HG03558 (cell line): ENCODE data around the gene MYH11.
"Not testable (repeated sequence)": the region's sequence is repeated elsewhere in the genome, so short reads cannot be mapped to it uniquely, and the experiment has no call there.

Experiments used
- ATAC-seq: cut with Tn5 transposase; IDR thresholded peaks from one replicate; pipeline ENCODE4 v1.9.1; 2021; ENCODE audit warnings: moderate number of reproducible peaks; ENCODE audit not compliant: unreplicated experiment; ENCODE audit errors: extremely low read depth

Gene MYH11

DNA sequence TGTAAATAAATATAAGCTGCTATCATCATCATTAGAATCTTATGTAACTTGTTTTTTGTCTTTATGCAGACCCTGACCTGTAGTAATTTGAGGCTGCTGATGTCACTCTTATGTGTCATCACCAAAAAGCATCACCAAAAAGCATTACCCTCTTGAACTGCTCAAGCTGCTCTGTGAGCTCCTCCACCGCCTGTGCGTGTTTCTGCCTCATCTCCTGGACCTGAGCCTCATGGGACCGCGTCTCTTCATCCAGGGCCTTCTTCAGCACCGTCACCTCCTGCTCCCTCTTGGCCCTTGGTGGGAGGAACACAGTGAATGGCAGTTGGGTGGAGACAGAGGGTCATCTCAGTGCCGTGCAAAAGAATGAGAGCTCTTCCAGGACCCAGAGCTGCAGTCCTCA lies 124.4 kb downstream of the MYH11 start:
- no peak for ATAC-seq

DNA sequence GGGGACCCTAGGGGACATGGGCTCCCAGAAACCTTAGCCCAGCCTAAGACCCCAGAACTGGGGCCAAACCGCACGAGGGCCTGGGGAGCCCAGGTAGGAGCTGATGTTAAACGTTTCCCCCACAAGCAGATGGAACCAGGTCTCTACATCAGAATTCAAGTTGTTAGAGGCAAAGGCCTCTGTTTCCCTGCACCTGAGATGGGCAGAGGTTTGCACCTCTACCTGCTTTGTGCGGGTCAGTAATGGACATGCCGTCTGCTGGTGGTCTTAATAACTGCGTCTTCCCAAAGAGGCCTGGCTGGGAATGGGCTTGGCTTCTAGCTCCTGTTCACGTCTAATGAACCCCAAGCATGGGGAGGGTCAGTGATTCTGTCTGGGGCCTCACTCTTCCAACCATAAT lies 127.7 kb downstream of the MYH11 start:
- no peak for ATAC-seq

DNA sequence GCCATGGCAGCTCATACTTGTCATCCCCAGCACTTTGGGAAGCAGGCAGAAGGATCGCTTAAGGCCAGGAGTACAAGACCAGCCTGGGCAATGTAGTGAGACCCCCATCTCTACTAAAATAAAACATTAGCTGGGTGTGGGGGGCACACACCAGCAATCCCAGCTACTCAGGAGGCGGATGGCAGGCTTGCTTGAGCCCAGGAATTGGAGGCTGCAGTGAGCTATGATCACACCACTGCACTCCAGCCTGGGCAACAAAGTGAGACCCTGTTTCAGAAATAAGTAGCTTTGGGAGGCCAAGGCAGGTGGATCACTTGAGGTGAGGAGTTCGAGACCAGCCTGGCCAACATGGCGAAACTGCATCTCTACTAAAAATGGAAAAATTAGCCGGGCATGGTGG lies 129.1 kb downstream of the MYH11 start:
- not testable (repeated sequence) for ATAC-seq

GRCh38 chr16:15726715-15727114 lies 130.1 kb downstream of the MYH11 start:
- no peak for ATAC-seq

DNA sequence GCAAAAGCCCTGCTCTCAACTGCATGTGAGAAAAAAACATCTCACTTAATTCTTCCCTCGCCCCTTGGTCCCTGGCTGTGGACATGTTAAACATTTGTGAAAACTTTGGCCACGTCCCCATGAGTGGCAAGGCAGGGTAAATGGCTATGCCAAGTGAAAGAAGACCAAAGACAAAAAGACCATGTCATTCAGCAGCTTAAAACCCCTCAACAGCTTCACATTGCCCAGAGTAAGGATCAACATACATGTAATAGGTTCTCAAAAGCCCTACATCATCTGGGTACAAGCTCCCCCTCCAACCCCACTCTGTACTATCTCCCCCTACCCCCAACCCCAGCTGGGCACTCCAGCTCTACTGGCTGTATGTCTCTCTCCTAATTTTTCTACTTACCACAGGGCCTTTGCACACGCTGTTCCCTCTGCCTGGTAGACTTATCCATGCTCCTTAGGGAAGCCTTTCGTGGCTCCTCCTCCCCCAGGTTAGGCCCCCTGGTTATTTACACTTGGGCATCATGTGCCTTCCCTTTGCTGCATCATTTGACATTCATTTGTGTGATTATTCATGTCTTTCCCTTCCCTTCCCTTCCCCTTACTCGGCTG lies 131.1 kb downstream of the MYH11 start:
- ATAC-seq, result no peak

DNA sequence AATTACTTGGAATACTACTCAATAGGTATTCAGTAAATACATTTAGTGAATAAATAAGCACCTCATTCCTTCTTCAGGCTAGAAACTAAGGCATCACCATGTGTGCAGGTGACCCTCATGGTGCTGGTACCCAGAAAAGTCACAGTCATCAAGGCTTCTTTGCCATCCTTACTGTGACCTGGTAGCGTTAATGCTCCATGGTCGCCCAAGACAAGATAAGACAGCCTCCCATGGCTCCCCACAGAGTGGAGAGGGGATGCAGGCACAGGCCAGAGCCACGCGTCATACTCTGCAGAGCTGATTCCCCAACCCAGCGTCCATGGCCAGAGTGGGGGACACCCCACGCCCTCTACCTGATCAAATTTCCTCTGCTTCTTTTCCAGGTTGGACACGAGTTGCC lies 133.0 kb downstream of the MYH11 start:
- no peak for ATAC-seq

- no peak for ATAC-seq
These were observed 135.8 kb downstream of the MYH11 start for GRCh38 chr16:15721018-15721417.

GRCh38 chr16:15716694-15717447 lies 140.0 kb downstream of the MYH11 start:
- no peak for ATAC-seq

- no peak for ATAC-seq
These were observed 141.6 kb downstream of the MYH11 start for GRCh38 chr16:15715221-15715620.

GRCh38 chr16:15714393-15715172 lies 142.2 kb downstream of the MYH11 start:
- no peak for ATAC-seq

DNA sequence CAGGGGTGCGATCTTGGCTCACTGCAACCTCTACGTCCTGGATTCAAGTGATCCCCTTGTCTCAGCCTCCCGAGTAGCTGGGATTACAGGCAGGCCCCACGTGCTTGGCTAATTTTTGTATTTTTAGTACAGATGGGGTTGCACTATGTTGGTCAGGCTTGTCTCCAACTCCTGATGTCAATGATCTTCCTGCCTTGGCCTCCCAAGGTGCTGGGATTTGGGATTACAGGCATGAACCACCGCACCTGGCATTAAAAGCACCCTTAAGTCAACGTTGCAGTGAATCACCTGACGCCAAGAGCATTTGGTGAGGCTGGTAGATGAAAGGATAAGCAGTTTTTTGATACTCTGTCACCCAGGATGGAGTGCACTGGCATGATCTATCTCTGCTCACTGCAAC lies 147.8 kb downstream of the MYH11 start:
- ATAC-seq, result no peak

DNA sequence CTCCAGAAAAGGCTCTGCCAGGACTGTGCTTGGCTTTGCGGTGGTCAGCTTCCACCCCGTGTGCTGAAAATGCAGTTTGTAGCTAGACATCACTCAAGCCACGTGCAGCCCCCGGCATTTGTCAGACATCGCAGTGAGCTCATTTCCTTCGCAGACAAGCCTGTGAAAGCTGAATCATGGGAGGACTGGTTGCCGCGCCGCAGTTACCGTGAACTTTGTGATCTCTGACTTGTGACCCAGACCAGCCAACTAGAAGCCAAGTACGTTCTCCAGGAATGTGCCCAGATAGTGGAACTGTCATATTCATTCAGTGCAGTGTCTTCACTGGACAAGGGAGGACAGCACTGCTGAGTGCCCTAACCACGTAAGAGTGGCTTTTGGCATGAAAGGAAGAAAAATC lies 148.7 kb downstream of the MYH11 start:
- ATAC-seq, result no peak

DNA sequence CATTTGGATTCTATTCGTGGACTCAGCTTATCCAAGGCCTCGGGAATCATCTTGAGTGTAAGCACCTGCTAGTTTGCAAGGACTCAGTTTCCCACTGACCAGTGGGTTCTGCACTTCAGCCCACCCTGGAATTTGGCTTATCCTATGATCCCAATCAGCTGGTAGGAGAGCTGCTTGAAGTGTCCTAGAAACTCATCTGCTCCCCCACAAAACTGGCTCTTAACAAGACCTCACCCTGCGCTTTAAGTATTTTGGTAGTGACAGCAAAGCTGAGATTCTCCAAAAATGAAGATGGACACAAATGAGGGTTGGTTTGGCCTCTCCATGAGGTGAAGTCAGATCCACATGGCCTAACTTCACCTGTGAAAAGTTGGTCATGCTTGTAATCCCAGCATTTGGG lies 149.5 kb downstream of the MYH11 start:
- no peak for ATAC-seq

- no peak for ATAC-seq
These were observed 151.7 kb downstream of the MYH11 start for GRCh38 chr16:15705064-15705565.

- ATAC-seq, result no peak
These were observed 152.3 kb downstream of the MYH11 start for GRCh38 chr16:15704545-15704987.

DNA sequence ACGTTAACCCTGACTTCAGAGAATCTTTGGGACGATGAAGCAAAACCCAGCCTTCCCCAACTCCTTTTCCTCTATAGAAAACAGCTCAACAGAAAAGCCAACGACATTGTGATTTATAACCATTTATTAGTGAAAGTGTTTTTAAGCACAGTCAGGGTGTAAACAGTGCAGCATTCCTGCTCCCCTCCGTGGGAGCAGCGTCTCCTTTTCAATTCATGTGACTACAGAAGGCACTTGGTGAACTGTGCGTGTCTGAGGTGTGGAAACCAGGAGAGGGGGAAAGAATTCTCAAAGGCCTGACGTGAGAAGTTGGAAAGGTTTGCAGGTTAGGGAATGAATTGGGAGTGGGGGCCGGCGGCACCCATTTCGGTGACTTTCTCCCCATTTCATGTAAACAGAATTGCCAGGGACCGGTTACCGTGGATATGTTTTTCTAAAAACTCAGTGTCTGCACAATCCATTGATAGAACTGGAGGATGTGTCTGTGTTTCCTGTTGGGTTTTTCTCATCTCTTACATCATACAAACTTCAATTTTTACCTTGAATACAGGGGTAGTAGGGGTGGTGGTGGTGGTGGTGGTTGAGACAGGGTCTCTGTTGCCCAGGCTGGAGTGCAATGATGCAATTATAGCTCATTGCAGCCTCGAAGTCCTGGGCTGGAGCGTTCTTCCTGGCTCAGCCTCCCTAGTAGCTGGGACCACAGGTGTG lies 153.6 kb downstream of the MYH11 start:
- no peak for ATAC-seq

DNA sequence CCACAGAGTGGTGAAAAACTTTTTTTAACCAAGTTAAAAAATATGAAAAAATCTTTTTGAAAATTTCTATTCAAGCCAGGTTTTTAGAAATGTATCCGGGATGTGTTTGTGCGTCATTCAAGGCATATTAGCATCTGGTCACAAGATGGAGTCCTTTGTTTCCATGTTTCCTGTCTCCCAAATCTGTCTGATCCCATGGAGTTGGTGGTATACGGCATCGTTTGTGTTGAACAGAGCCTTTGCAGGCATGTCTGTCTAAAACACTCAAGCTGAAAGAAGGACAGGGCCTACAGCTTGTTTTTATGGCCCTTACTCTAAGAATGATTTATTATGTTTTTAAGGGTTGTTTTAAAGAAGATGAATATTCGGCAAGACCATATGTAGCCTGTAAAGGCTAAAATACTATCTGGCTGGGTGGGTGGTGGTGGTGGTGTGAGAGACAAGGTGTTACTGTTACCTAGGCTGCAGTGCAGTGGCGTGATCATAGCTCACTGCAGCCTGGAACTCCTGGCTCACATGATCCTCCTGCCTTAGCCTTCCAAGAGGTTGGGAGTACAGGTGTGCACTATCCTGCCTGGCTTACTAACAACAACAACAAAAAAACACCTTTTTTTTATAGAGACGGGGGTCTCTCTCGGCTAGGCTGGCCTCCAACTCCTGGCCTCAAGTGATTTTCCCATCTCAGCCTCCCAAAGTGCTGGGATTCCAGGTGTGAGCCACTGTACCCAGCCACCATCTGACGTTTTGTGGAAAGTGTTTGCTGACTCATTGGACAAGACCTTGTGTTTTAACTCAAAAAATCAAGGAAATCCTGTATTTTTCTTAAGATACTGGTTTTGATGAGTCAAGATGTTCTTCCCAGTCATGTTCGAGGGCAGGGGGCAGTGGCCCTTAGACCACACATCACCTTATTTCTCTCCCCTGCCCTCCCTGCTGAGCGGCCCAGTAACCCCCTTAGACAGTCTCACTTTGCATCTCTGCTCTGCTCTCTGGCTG lies 154.6 kb downstream of the MYH11 start:
- no peak for ATAC-seq

DNA sequence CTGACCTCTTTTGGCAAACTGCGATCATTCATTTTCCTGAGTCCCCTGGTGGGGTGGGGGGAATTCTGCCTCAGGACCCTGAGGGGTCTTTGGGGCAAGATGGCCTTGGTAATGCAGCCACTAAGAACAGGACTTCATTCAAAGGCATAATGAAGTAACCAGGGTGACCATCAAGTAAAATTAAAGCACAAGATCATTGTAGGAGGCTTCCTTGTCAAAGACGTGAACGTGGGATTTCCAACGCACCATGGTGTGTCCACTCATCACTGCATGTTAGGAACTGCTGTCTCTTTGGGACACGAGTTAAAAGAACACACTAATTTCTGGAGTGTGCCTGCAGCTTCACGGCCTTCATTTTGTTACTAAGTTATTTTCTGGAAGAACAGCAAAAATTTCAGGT lies 155.5 kb downstream of the MYH11 start:
- ATAC-seq, result no peak

DNA sequence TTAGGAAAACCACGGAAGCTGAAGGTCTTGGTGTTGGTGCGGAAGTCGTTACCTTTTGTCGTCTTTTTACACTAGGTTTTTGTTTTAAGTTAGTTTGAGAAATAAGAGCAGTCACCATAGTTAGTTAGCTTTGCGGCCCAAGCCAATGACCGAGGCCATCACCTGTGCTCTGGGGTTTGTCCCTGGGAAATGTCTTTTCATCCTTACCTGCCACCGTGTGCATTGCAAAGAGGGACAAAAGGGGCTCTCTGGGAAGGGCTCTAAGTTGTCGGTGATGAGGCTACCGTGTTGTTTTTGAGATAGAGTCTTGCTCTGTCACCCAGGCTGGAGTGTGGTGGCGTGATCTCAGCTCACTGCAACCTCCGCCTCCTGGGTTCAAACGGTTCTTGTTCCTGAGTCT lies 157.0 kb downstream of the MYH11 start:
- ATAC-seq, result no peak
